H1 (cell line): ENCODE measurements around the gene ZNF620. TPM values are rescaled to one million over a fixed set of nuclear protein-coding genes. Genes with fewer than 3 reads are reported as not detected.

Experiments
- CTCF ChIA-PET: fragments of 300-600 bp; sonication (Branson Sonifier 250); formaldehyde crosslinking; loops from one replicate; lab custom pipeline; 2021; ENCODE audit not compliant: partially characterized antibody; lab: Charles Lee
- POLR2A ChIA-PET: fragments of 300-600 bp; sonication (Branson Sonifier 250); formaldehyde crosslinking; loops from one replicate; lab custom pipeline; 2021; ENCODE audit warnings: inconsistent platforms; ENCODE audit not compliant: partially characterized antibody; lab: Charles Lee
- DNase-seq, 2 experiments: peaks; one replicate each; pipeline versions ENCODE4 v3.0.0 to v3.0.0-alpha.2; 2010 to 2022; ENCODE audit warnings: low spot score in 2 of 2, low read depth in 1 of 2, mixed read lengths in 1 of 2
- FAIRE-seq: peaks from 2 replicates; lab custom pipeline; 2011; peaks lifted over from hg19 to GRCh38; lab: Jason Lieb, UNC
- H2AFZ ChIP-seq: 2 replicates; pipeline ENCODE4 v1.8.1; 2012; ENCODE audit warnings: low read length, inconsistent platforms
- H2AK5ac ChIP-seq: 2 replicates; pipeline ENCODE4 v1.6.1; 2013; ENCODE audit warnings: low read depth, low read length
- H2BK120ac ChIP-seq: replicated peaks from 2 replicates; pipeline ENCODE3; 2013; ENCODE audit warnings: low read depth, low read length, inconsistent platforms
- H2BK12ac ChIP-seq: 2 replicates; pipeline ENCODE4 v1.6.1; 2013; ENCODE audit warnings: low read depth, low read length
- H2BK15ac ChIP-seq: 2 replicates; pipeline ENCODE4 v1.6.1; 2013; ENCODE audit warnings: low read length
- H2BK20ac ChIP-seq: 2 replicates; pipeline ENCODE4 v1.6.1; 2013; ENCODE audit warnings: low read length
- H2BK5ac ChIP-seq: 2 replicates; pipeline ENCODE4 v1.6.1; 2013; ENCODE audit warnings: low read depth, low read length
- H3K14ac ChIP-seq: 2 replicates; pipeline ENCODE4 v1.6.1; 2013; ENCODE audit warnings: inconsistent platforms; ENCODE audit not compliant: insufficient read length
- H3K18ac ChIP-seq: 2 replicates; pipeline ENCODE4 v1.6.1; 2013; ENCODE audit warnings: low read length; ENCODE audit errors: extremely low read depth
- H3K23ac ChIP-seq: 2 replicates; pipeline ENCODE4 v1.6.1; 2013; ENCODE audit warnings: inconsistent platforms; ENCODE audit not compliant: insufficient read length
- H3K23me2 ChIP-seq: 2 replicates; pipeline ENCODE4 v1.6.1; 2013; ENCODE audit warnings: low read depth, low read length
- H3K27ac ChIP-seq: 2 replicates; pipeline ENCODE4 v1.6.1; 2011; ENCODE audit warnings: low read depth, low read length, inconsistent platforms
- H3K27me3 ChIP-seq, 4 experiments: replicated peaks in 1 of 4; 1 replicate in 1 of 4; 2 replicates in 3 of 4; pipeline versions ENCODE4 v1.6.1 to v1.8.1; 2011 to 2013; ENCODE audit warnings: low read length in 3 of 4, mild to moderate bottlenecking in 3 of 4, inconsistent platforms in 2 of 4, mixed read lengths in 2 of 4, moderate library complexity in 1 of 4; ENCODE audit not compliant: control insufficient read depth in 3 of 4, insufficient read depth in 3 of 4; ENCODE audit errors: extremely low read depth in 1 of 4
- H3K36me3 ChIP-seq, 4 experiments: 2 replicates each; pipeline versions ENCODE4 v1.6.1 to v1.8.1; 2011 to 2013; ENCODE audit warnings: mild to moderate bottlenecking in 4 of 4, low read length in 3 of 4, moderate library complexity in 2 of 4, control low read depth in 1 of 4, inconsistent platforms in 1 of 4; ENCODE audit not compliant: insufficient read depth in 4 of 4, control insufficient read depth in 2 of 4
- H3K4ac ChIP-seq: replicated peaks from 2 replicates; pipeline ENCODE3; 2013; ENCODE audit warnings: low read length, low read depth, mixed read lengths, inconsistent platforms; ENCODE audit not compliant: insufficient read length
- H3K4me1 ChIP-seq, 4 experiments: replicated peaks in 1 of 4; 1 replicate in 1 of 4; 2 replicates in 3 of 4; pipeline versions ENCODE4 v1.6.1 to v1.8.1; 2011 to 2013; ENCODE audit warnings: low read length in 3 of 4, inconsistent platforms in 2 of 4, mixed read lengths in 1 of 4; ENCODE audit not compliant: insufficient read depth in 4 of 4, control insufficient read depth in 3 of 4
- H3K4me2 ChIP-seq, 2 experiments: 2 replicates each; pipeline versions ENCODE4 v1.6.1 to v1.8.1; 2011 to 2013; ENCODE audit warnings: low read depth in 2 of 2, low read length in 2 of 2, control low read depth in 1 of 2, inconsistent platforms in 1 of 2, mild to moderate bottlenecking in 1 of 2; ENCODE audit not compliant: insufficient read depth in 1 of 2
- H3K4me3 ChIP-seq, 4 experiments: fragments of 200-600, 300-600 bp in 1 of 4; sonication (generic), shearing (Covaris generic), sonication (Bioruptor Twin) in 1 of 4; 2 replicates each; pipeline versions ENCODE4 v1.5.1 to v1.8.1; 2011 to 2016; ENCODE audit warnings: low read length in 4 of 4, low read depth in 3 of 4, control low read depth in 2 of 4, inconsistent platforms in 2 of 4, mild to moderate bottlenecking in 2 of 4, mixed read lengths in 1 of 4, moderate library complexity in 1 of 4; ENCODE audit not compliant: insufficient read depth in 2 of 4; ENCODE audit errors: extremely low read depth in 1 of 4
- H3K56ac ChIP-seq: replicated peaks from 2 replicates; pipeline ENCODE3; 2013; ENCODE audit warnings: low read depth, mild to moderate bottlenecking, mixed read lengths, low read length, inconsistent platforms; ENCODE audit not compliant: insufficient read length
- H3K79me1 ChIP-seq: 2 replicates; pipeline ENCODE4 v1.6.1; 2013; ENCODE audit warnings: low read depth, low read length, control low read depth
- H3K79me2 ChIP-seq, 2 experiments: 2 replicates each; pipeline versions ENCODE4 v1.6.1 to v1.8.1; 2012 to 2013; ENCODE audit warnings: low read length in 2 of 2, mild to moderate bottlenecking in 2 of 2, inconsistent platforms in 1 of 2; ENCODE audit not compliant: insufficient read depth in 2 of 2, control insufficient read depth in 1 of 2
- H3K9ac ChIP-seq, 4 experiments: replicated peaks in 1 of 4; 1 replicate in 1 of 4; 2 replicates in 3 of 4; pipeline versions ENCODE4 v1.6.1 to v1.8.1; 2011 to 2013; ENCODE audit warnings: low read depth in 3 of 4, low read length in 3 of 4, control low read depth in 2 of 4, mild to moderate bottlenecking in 2 of 4, moderate library complexity in 2 of 4, inconsistent platforms in 1 of 4; ENCODE audit errors: extremely low read depth in 1 of 4
- H3K9me3 ChIP-seq, 2 experiments: 2 replicates each; pipeline versions ENCODE4 v1.6.1 to v1.8.1; 2012 to 2013; ENCODE audit warnings: mild to moderate bottlenecking in 2 of 2, moderate library complexity in 2 of 2, control low read depth in 1 of 2, inconsistent platforms in 1 of 2, low read depth in 1 of 2, low read length in 1 of 2, mixed read lengths in 1 of 2; ENCODE audit not compliant: insufficient read depth in 2 of 2
- H4K20me1 ChIP-seq, 2 experiments: replicated peaks in 1 of 2; 2 replicates each; pipeline versions ENCODE3 to v1.8.1; 2011 to 2013; ENCODE audit warnings: inconsistent platforms in 2 of 2, low read length in 2 of 2, mild to moderate bottlenecking in 1 of 2; ENCODE audit not compliant: insufficient read depth in 2 of 2, control insufficient read depth in 1 of 2
- H4K5ac ChIP-seq: 2 replicates; pipeline ENCODE4 v1.6.1; 2013; ENCODE audit warnings: low read length, low read depth, mixed read lengths, inconsistent platforms; ENCODE audit not compliant: insufficient read length
- H4K8ac ChIP-seq: 2 replicates; pipeline ENCODE4 v1.8.0; 2013; ENCODE audit warnings: mild to moderate bottlenecking, moderate library complexity, low read length, inconsistent platforms; ENCODE audit not compliant: insufficient read depth; ENCODE audit errors: extremely low read depth
- H4K91ac ChIP-seq: replicated peaks from 2 replicates; pipeline ENCODE3; 2013; ENCODE audit warnings: low read length, mixed read lengths, inconsistent platforms; ENCODE audit not compliant: insufficient read length
- BCL11A ChIP-seq, 2 experiments: IDR thresholded peaks; one replicate each; pipeline ENCODE4 v1.6.1; 2011; ENCODE audit warnings: low read depth in 2 of 2, low read length in 2 of 2, mild to moderate bottlenecking in 2 of 2
- CREB1 ChIP-seq: IDR thresholded peaks from 2 replicates; pipeline ENCODE4 v1.6.1; 2012; ENCODE audit warnings: inconsistent platforms
- CTBP2 ChIP-seq: IDR thresholded peaks from 2 replicates; pipeline ENCODE4 v1.7.0; 2011; ENCODE audit warnings: borderline replicate concordance, mild to moderate bottlenecking, moderate library complexity, mixed read lengths, low read length; ENCODE audit not compliant: insufficient read depth, insufficient read length
- FOSL1 ChIP-seq: IDR thresholded peaks from 2 replicates; pipeline ENCODE4 v1.6.1; 2011; ENCODE audit warnings: mild to moderate bottlenecking, low read depth, low read length, moderate library complexity; ENCODE audit not compliant: insufficient read depth
- GABPA ChIP-seq: IDR thresholded peaks from 2 replicates; pipeline ENCODE4 v1.6.1; 2011; ENCODE audit warnings: mild to moderate bottlenecking, low read length, moderate library complexity, borderline replicate concordance; ENCODE audit not compliant: insufficient read depth
- NRF1 ChIP-seq: IDR thresholded peaks from 2 replicates; pipeline ENCODE4 v1.6.1; 2011; ENCODE audit warnings: mild to moderate bottlenecking, low read depth, low read length, improper control_type of control experiment
- POLR2A ChIP-seq, 2 experiments: IDR thresholded peaks; 1 replicate in 1 of 2; 2 replicates in 1 of 2; pipeline ENCODE4 v1.6.1; 2011; ENCODE audit warnings: low read depth in 2 of 2, low read length in 2 of 2, mild to moderate bottlenecking in 2 of 2; ENCODE audit errors: control extremely low read depth in 1 of 2
- SUZ12 ChIP-seq: fragments of 200-600 bp; sonication (generic); IDR thresholded peaks from 2 replicates; pipeline ENCODE4 v1.6.1; 2012; ENCODE audit warnings: mild to moderate bottlenecking, inconsistent platforms, low read length, moderate library complexity, mixed read lengths
- TAF7 ChIP-seq: optimal IDR thresholded peaks from 2 replicates; pipeline ENCODE3; 2011; ENCODE audit warnings: low read depth, mild to moderate bottlenecking, inconsistent platforms, low read length, moderate library complexity, borderline replicate concordance
- TBP ChIP-seq: IDR thresholded peaks from 2 replicates; pipeline ENCODE4 v1.6.1; 2011; ENCODE audit warnings: low read depth, low read length, improper control_type of control experiment
- WGBS, 2 experiments: shearing (Covaris generic) in 1 of 2; methylation state at CpG; one replicate each; pipeline versions ENCODE4 v1.1.6 to v1.1.7; 2013 to 2015; ENCODE audit warnings: low lambda C conversion rate in 2 of 2, mixed read lengths in 2 of 2, inconsistent platforms in 1 of 2, low coverage in 1 of 2, missing lambda C conversion rate in 1 of 2; ENCODE audit not compliant: insufficient replicate concordance in 2 of 2, insufficient coverage in 1 of 2, insufficient read length in 1 of 2; ENCODE audit errors: extremely low coverage in 1 of 2, missing lambda C conversion rate in 1 of 2; 5-methylcytosine and 5-hydroxymethylcytosine counted together
- polyA plus RNA-seq, 7 experiments: library from polyadenylated mRNA; depleted of rRNA in 3 of 7; stranded (reverse) in 5 of 7; unstranded in 2 of 7; fragments of >200 nt in 5 of 7; fragments of 200-250 nt in 2 of 7; gene quantifications; 1 replicate in 5 of 7; 2 replicates in 1 of 7; 4 replicates in 1 of 7; pipeline versions ENCODE4 v1.2.1 to v1.2.3, GENCODE V29; 2011 to 2013; ENCODE audit warnings: missing spikeins in 2 of 7, mixed read lengths in 2 of 7
- total RNA-seq: library from RNA; stranded (reverse); fragmentation: NEBNext Ultra II Directional; extraction: Animal tissue kit (Norgen Biotek cat#: 25700); gene quantifications from 2 replicates; pipeline ENCODE4 v1.2.1, GENCODE V29; 2021
- TF ChIP-seq, protein P1 (sequence below): IDR thresholded peaks from 2 replicates; pipeline ENCODE4 v1.6.1; 2012; ENCODE audit warnings: inconsistent platforms

ZNF620 gene
- total and polyA plus RNA-seq, 2 of the 8 experiments (the other 6 are each of a cell fraction or from before 2014, with no cell fraction given): 5.1 to 20.2 TPM

DNA sequence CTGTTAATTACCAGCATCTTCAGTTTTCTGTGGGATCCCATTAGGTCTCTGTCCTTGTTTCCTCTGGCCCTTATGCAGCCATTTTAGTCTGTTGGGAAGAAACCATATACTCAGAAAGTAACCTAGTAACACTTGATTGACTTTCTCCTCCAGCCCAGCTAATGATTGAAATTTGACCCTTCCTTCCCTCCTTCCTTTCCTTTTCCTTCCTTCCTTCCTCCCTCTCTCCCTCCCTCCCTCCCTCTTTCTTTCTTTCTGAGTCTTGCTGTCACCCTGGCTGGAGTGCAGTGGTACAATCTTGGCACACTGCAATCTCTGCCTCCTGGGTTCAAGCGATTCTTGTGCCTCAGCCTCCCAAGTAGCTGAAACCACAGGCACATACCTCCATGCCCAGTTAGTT, 5.9 kb upstream of the ZNF620 start:
- no peak overlapping the region for H2BK120ac ChIP-seq
- FAIRE-seq: no peak
- no peak overlapping the region for H2AFZ ChIP-seq
- CTCF ChIA-PET: interaction anchor here (1.0 kb wide), 1 partner anchor 19 kb away, joined by 3 read pairs; no protein-coding TSS in a partner anchor
- no peaks in the 10 kb centered on the region for H3K27me3 ChIP-seq
- no peaks in the 10 kb centered on the region for H3K9me3 ChIP-seq
- H4K20me1 ChIP-seq: no peaks in the 10 kb centered on the region
- no peak overlapping the region for H2BK5ac ChIP-seq
- no peak overlapping the region for H3K23ac ChIP-seq
- H3K4ac ChIP-seq: no peak overlapping the region
- H3K4me2 ChIP-seq: no peak overlapping the region
- no peaks in the 10 kb centered on the region for H3K79me1 ChIP-seq
- no peak overlapping the region for H3K14ac ChIP-seq
- H3K56ac ChIP-seq: no peak overlapping the region
- POLR2A ChIA-PET: interaction anchor here (1.1 to 2.8 kb wide), 4 partner anchors 23 to 43 kb away, joined by 3 to 8 read pairs (median 4); partner anchors contain the start of genes RPL14 and ZNF619
- no peak overlapping the region for H2AK5ac ChIP-seq
- no peaks in the 10 kb centered on the region for H3K23me2 ChIP-seq
- H2BK15ac ChIP-seq: no peak overlapping the region
- no peaks in the 10 kb centered on the region for H3K4me1 ChIP-seq
- no peak overlapping the region for H2BK20ac ChIP-seq
- no peak for TF ChIP-seq FOSL1
- TF ChIP-seq CTBP2: no peak
- TF ChIP-seq NRF1: no peak
- no peak for TF ChIP-seq TBP
- TF ChIP-seq BCL11A (IDR thresholded peaks at IDR 0.05; ENCODE audit: low read depth in 2 of 2, low read length in 2 of 2): no peak
- no peak for TF ChIP-seq TAF7
- TF ChIP-seq, protein P1, sequence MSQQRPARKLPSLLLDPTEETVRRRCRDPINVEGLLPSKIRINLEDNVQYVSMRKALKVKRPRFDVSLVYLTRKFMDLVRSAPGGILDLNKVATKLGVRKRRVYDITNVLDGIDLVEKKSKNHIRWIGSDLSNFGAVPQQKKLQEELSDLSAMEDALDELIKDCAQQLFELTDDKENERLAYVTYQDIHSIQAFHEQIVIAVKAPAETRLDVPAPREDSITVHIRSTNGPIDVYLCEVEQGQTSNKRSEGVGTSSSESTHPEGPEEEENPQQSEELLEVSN: no peak
- no peak for TF ChIP-seq POLR2A (IDR thresholded peaks at IDR 0.05; ENCODE audit: control extremely low read depth in 1 of 2, low read depth in 2 of 2, low read length in 2 of 2)
- no peak for TF ChIP-seq GABPA
- TF ChIP-seq CREB1: no peak
- no peak for TF ChIP-seq SUZ12
- no peak overlapping the region for H3K18ac ChIP-seq
- H2BK12ac ChIP-seq: no peak overlapping the region
- H4K5ac ChIP-seq: no peak overlapping the region
- no peak overlapping the region for H3K4me3 ChIP-seq
- H4K91ac ChIP-seq: no peak overlapping the region
- no peak overlapping the region for H4K8ac ChIP-seq
- DNase-seq: no peak
- WGBS, 2 experiments: 88% methylated on average over 1 of the region's 1 CpG; no CpG with 5 or more reads in 1 of the 2 experiments
- no peaks in the 10 kb centered on the region for H3K36me3 ChIP-seq
- H3K9ac ChIP-seq: no peak overlapping the region
- no peak overlapping the region for H3K27ac ChIP-seq
- H3K79me2 ChIP-seq: no peaks in the 10 kb centered on the region
